IMR-90 (cell line): Measurements from ENCODE around the gene CMTM5. TPM values are rescaled to one million over a fixed set of nuclear protein-coding genes. Genes with fewer than 3 reads are reported as not detected.

ENCODE experiments used
- ATAC-seq: fragments of 200-7000 bp; cut with Tn5 transposase; 2 replicates; pipeline ENCODE4 v1.9.1; 2020; ENCODE audit warnings: low read depth, mild to moderate bottlenecking, moderate library complexity
- BruUV-seq: library from RNA; stranded (reverse); fragments of 400-500 nt; replicated peaks from 2 replicates; lab custom pipeline; 2021; lab: Mats Ljungman, UMichigan
- CTCF ChIA-PET: fragments of 300-600 bp; formaldehyde crosslinking; extraction: SDS; loops from one replicate; lab custom pipeline; 2021; ENCODE audit warnings: antibody characterized with exemption; lab: Yijun Ruan, JAX
- POLR2A ChIA-PET: fragments of 300-600 bp; sonication (Branson Sonifier 250); formaldehyde crosslinking; loops from one replicate; lab custom pipeline; 2022; ENCODE audit warnings: antibody characterized with exemption; ENCODE audit not compliant: unreplicated experiment; lab: Charles Lee
- DNase-seq: peaks from one replicate; pipeline ENCODE4 v3.0.0; 2013
- H2AFZ ChIP-seq: replicated peaks from 2 replicates; pipeline ENCODE3; 2013; ENCODE audit warnings: low read length, mild to moderate bottlenecking; ENCODE audit not compliant: poor library complexity
- H2AK5ac ChIP-seq: 2 replicates; pipeline ENCODE4 v1.6.1; 2013; ENCODE audit warnings: low read depth, low read length, inconsistent platforms
- H2AK9ac ChIP-seq: replicated peaks from 2 replicates; pipeline ENCODE3; 2013; ENCODE audit warnings: mild to moderate bottlenecking, low read depth, low read length, moderate library complexity; ENCODE audit not compliant: poor library complexity
- H2BK120ac ChIP-seq: 2 replicates; pipeline ENCODE4 v1.6.1; 2013; ENCODE audit warnings: low read depth, low read length, inconsistent platforms
- H2BK15ac ChIP-seq: 3 replicates; pipeline ENCODE4 v1.6.1; 2013; ENCODE audit warnings: low read depth, low read length, inconsistent platforms
- H2BK20ac ChIP-seq: 2 replicates; pipeline ENCODE4 v1.6.1; 2013; ENCODE audit warnings: low read depth, mild to moderate bottlenecking, inconsistent platforms, low read length, moderate library complexity
- H2BK5ac ChIP-seq: 2 replicates; pipeline ENCODE4 v1.6.1; 2013; ENCODE audit warnings: mild to moderate bottlenecking, low read depth, low read length, inconsistent platforms; ENCODE audit not compliant: poor library complexity, severe bottlenecking
- H3K14ac ChIP-seq: replicated peaks from 2 replicates; pipeline ENCODE4 v1.6.1; 2013; ENCODE audit warnings: low read depth, low read length, inconsistent platforms
- H3K18ac ChIP-seq: 2 replicates; pipeline ENCODE4 v1.6.1; 2013; ENCODE audit warnings: low read depth, low read length, control low read depth
- H3K23ac ChIP-seq: 2 replicates; pipeline ENCODE4 v1.6.1; 2013; ENCODE audit warnings: low read depth, low read length, inconsistent platforms
- H3K27ac ChIP-seq: 2 replicates; pipeline ENCODE4 v1.5.1; 2013; ENCODE audit warnings: mild to moderate bottlenecking, control low read depth, low read length; ENCODE audit not compliant: insufficient read depth
- H3K27me3 ChIP-seq: 2 replicates; pipeline ENCODE4 v1.6.1; 2013; ENCODE audit warnings: low read length; ENCODE audit not compliant: control insufficient read depth, insufficient read depth
- H3K36me3 ChIP-seq: 2 replicates; pipeline ENCODE4 v1.6.1; 2013; ENCODE audit warnings: low read length, mixed read lengths; ENCODE audit not compliant: control insufficient read depth, insufficient read depth
- H3K4ac ChIP-seq: 2 replicates; pipeline ENCODE4 v1.6.1; 2013; ENCODE audit warnings: low read depth, low read length, inconsistent platforms
- H3K4me1 ChIP-seq: 2 replicates; pipeline ENCODE4 v1.6.1; 2013; ENCODE audit warnings: low read length, mixed read lengths; ENCODE audit not compliant: control insufficient read depth, insufficient read depth
- H3K4me2 ChIP-seq: 2 replicates; pipeline ENCODE4 v1.6.1; 2013; ENCODE audit warnings: low read depth, mild to moderate bottlenecking, control low read depth, low read length, moderate library complexity
- H3K4me3 ChIP-seq: 2 replicates; pipeline ENCODE4 v1.5.1; 2013; ENCODE audit warnings: low read depth, mild to moderate bottlenecking, control low read depth, low read length, moderate library complexity; ENCODE audit not compliant: insufficient read depth
- H3K56ac ChIP-seq: 2 replicates; pipeline ENCODE4 v1.6.1; 2013; ENCODE audit warnings: low read length, inconsistent platforms; ENCODE audit not compliant: insufficient read depth; ENCODE audit errors: extremely low read depth
- H3K79me1 ChIP-seq, 2 experiments: 2 replicates each; pipeline ENCODE4 v1.6.1; 2013; ENCODE audit warnings: low read length in 2 of 2, inconsistent platforms in 1 of 2, low read depth in 1 of 2
- H3K9ac ChIP-seq: 2 replicates; pipeline ENCODE4 v1.6.1; 2013; ENCODE audit warnings: low read depth, low read length, control low read depth
- H3K9me1 ChIP-seq: 2 replicates; pipeline ENCODE4 v1.6.1; 2013; ENCODE audit warnings: low read length, inconsistent platforms; ENCODE audit not compliant: insufficient read depth
- H3K9me3 ChIP-seq: 2 replicates; pipeline ENCODE4 v1.6.1; 2013; ENCODE audit warnings: low read length; ENCODE audit not compliant: control insufficient read depth, insufficient read depth
- H4K20me1 ChIP-seq: 2 replicates; pipeline ENCODE4 v1.6.1; 2013; ENCODE audit warnings: low read length, inconsistent platforms; ENCODE audit not compliant: insufficient read depth
- H4K5ac ChIP-seq: 2 replicates; pipeline ENCODE4 v1.6.1; 2013; ENCODE audit warnings: mild to moderate bottlenecking, low read depth, low read length, control low read depth
- H4K8ac ChIP-seq, 2 experiments: 2 replicates each; pipeline ENCODE4 v1.6.1; 2013; ENCODE audit warnings: low read depth in 2 of 2, low read length in 2 of 2, control low read depth in 1 of 2, inconsistent platforms in 1 of 2
- H4K91ac ChIP-seq: 2 replicates; pipeline ENCODE4 v1.6.1; 2013; ENCODE audit warnings: low read depth, low read length, inconsistent platforms; ENCODE audit not compliant: insufficient read depth
- CHD1 ChIP-seq: IDR thresholded peaks from 2 replicates; pipeline ENCODE4 v1.6.1; 2012; ENCODE audit warnings: low read depth, low read length, improper control_type of control experiment
- FOS ChIP-seq: fragments of 150-350 bp; IDR thresholded peaks from 2 replicates; pipeline ENCODE4 v1.6.1; 2016; ENCODE audit warnings: low read depth, low read length
- MAFK ChIP-seq: IDR thresholded peaks from 2 replicates; pipeline ENCODE4 v1.6.1; 2012; ENCODE audit warnings: low read depth, low read length, improper control_type of control experiment
- MAZ ChIP-seq: IDR thresholded peaks from 2 replicates; pipeline ENCODE4 v1.6.1; 2012; ENCODE audit warnings: low read depth, mild to moderate bottlenecking, low read length, improper control_type of control experiment, moderate library complexity, borderline replicate concordance
- MXI1 ChIP-seq: IDR thresholded peaks from 2 replicates; pipeline ENCODE4 v1.6.1; 2012; ENCODE audit warnings: low read depth, mild to moderate bottlenecking, low read length, moderate library complexity, borderline replicate concordance
- NFE2L2 ChIP-seq: fragments of 150-350 bp; IDR thresholded peaks from 2 replicates; pipeline ENCODE4 v1.6.1; 2016; ENCODE audit warnings: low read depth, mild to moderate bottlenecking, low read length
- RCOR1 ChIP-seq: IDR thresholded peaks from 2 replicates; pipeline ENCODE4 v1.6.1; 2012; ENCODE audit warnings: mild to moderate bottlenecking, low read length, improper control_type of control experiment; ENCODE audit not compliant: insufficient replicate concordance
- RFX5 ChIP-seq: IDR thresholded peaks from 2 replicates; pipeline ENCODE4 v1.8.0; 2012; ENCODE audit warnings: low read depth, mild to moderate bottlenecking, low read length, moderate library complexity
- SMC3 ChIP-seq: fragments of 150-350 bp; IDR thresholded peaks from 2 replicates; pipeline ENCODE4 v1.6.1; 2016; ENCODE audit warnings: low read depth, mild to moderate bottlenecking, antibody characterized with exemption, low read length, moderate library complexity
- WGBS, 2 experiments: methylation state at CpG; one replicate each; pipeline versions ENCODE4 v1.1.5 to v1.1.7; 2013; ENCODE audit warnings: missing lambda C conversion rate in 2 of 2; ENCODE audit not compliant: insufficient read length in 1 of 2; ENCODE audit errors: extremely low coverage in 2 of 2; 5-methylcytosine and 5-hydroxymethylcytosine counted together
- dilution Hi-C: fragments of 300-500 bp; cut with HindIII; formaldehyde crosslinking; loops from one replicate; pipeline ENCODE4 v1.14.3; 2018; ENCODE audit warnings: low sequenced_read_pairs; ENCODE audit not compliant: unreplicated experiment
- in situ Hi-C: fragments of 300-500 bp; cut with MboI; formaldehyde crosslinking; loops from 3 replicates; pipeline ENCODE4 v1.14.3; 2019; ENCODE audit warnings: low sequenced_read_pairs, inconsistent platforms, mixed read lengths
- intact Hi-C: fragments of 100-400 bp; cut with micrococcal nuclease; formaldehyde crosslinking; loops from 2 replicates; pipeline ENCODE4 v1.10.0; 2022
- polyA plus RNA-seq, 3 experiments: library from polyadenylated mRNA; depleted of rRNA; stranded (reverse); fragments of >200 nt; gene quantifications; 2 replicates each; pipeline ENCODE4 v1.2.3, GENCODE V29; 2012; ENCODE audit warnings: low replicate concordance in 1 of 3
- total RNA-seq: library from RNA; depleted of rRNA; stranded (reverse); fragments of >200 nt; gene quantifications from 2 replicates; pipeline ENCODE4 v1.2.3, GENCODE V29; 2012
- TF ChIP-seq, protein P1 (sequence below): fragments of 150-350 bp; IDR thresholded peaks from 2 replicates; pipeline ENCODE4 v1.6.1; 2017; ENCODE audit warnings: mild to moderate bottlenecking, antibody characterized with exemption, low read length, low read depth
- TF ChIP-seq, protein P2 (sequence below): conservative IDR thresholded peaks from 2 replicates; pipeline ENCODE4 v1.5.1; 2012; ENCODE audit warnings: mild to moderate bottlenecking, low read depth, low read length, improper control_type of control experiment

Gene CMTM5
- total and polyA plus RNA-seq, 2 of the 4 experiments (the other 2 are of a cell fraction): 0.07 TPM; not detected in 1

DNA sequence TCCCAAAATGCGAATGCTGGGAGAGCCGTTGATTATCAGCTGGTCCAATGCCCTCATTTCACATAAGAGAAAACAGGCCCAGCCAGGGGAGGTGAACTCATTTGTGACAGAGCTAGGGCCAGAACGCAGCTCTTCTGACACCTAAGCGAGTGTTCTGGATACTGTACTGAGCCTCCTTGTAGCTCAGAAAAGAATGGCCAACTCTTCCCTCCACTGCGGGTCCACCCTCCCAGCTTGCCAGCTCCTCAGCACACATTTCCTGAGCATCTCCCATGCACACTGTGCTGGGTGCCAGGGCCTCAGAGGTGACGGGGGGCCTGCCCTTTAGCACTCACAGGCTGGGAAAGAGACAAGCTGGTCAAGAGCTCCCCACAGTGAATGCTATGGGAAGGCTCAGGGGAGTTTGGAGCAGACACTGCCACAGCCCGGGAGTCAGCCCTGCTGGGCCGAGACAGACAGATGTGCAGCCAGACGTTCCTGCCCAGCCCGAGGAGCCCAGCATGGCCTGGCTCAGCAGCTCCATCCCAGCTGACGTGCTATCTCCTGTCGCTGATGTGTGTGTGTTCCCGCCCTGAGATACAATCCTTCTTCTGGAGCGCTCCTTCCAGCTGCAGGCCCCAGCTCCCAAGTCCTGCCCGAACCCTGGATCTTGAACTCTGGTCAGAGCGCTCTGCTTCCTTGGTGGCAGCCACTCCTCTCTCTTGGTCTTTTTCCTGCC is 3.5 kb downstream of the CMTM5 start:
- no peaks in the 10 kb centered on the region for H3K9me1 ChIP-seq
- H3K27me3 ChIP-seq: peaks cover 42% of the 10 kb centered on the region
- no peak overlapping the region for H3K27ac ChIP-seq
- in situ Hi-C loops (no loop called here), intact Hi-C loops (loop anchor here (1.0 to 2.0 kb wide), 2 partner anchors 52 to 116 kb away; no protein-coding TSS in a partner anchor), dilution Hi-C loops (no loop called here)
- CTCF ChIA-PET: interaction anchor here (0.7 to 1.7 kb wide), 9 partner anchors 11 to 181 kb away, joined by 3 to 12 read pairs (median 4); partner anchors contain the start of gene PABPN1
- H3K4me1 ChIP-seq: no peaks in the 10 kb centered on the region
- H3K56ac ChIP-seq: no peak overlapping the region
- BruUV-seq: no TSS peak
- no peak overlapping the region for H3K4ac ChIP-seq
- no peak overlapping the region for H2BK5ac ChIP-seq
- no peak overlapping the region for H2BK20ac ChIP-seq
- H2AFZ ChIP-seq: no peak overlapping the region
- POLR2A ChIA-PET: interaction anchor here (1.6 kb wide), 1 partner anchor 53 kb away, joined by 5 read pairs; no protein-coding TSS in a partner anchor
- 44% methylated on average over 6 of the region's 16 CpGs; no CpG with 5 or more reads in 1 of the 2 experiments for WGBS, 2 experiments
- H4K91ac ChIP-seq: no peak overlapping the region
- TF ChIP-seq RFX5: no peak
- TF ChIP-seq MAZ: no peak
- no peak for TF ChIP-seq RCOR1
- TF ChIP-seq SMC3: no peak
- TF ChIP-seq NFE2L2: no peak
- TF ChIP-seq FOS: no peak
- TF ChIP-seq MXI1: no peak
- no peak for TF ChIP-seq CHD1
- TF ChIP-seq MAFK: no peak
- TF ChIP-seq, protein P1, sequence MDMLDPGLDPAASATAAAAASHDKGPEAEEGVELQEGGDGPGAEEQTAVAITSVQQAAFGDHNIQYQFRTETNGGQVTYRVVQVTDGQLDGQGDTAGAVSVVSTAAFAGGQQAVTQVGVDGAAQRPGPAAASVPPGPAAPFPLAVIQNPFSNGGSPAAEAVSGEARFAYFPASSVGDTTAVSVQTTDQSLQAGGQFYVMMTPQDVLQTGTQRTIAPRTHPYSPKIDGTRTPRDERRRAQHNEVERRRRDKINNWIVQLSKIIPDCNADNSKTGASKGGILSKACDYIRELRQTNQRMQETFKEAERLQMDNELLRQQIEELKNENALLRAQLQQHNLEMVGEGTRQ: no peak
- TF ChIP-seq, protein P2, sequence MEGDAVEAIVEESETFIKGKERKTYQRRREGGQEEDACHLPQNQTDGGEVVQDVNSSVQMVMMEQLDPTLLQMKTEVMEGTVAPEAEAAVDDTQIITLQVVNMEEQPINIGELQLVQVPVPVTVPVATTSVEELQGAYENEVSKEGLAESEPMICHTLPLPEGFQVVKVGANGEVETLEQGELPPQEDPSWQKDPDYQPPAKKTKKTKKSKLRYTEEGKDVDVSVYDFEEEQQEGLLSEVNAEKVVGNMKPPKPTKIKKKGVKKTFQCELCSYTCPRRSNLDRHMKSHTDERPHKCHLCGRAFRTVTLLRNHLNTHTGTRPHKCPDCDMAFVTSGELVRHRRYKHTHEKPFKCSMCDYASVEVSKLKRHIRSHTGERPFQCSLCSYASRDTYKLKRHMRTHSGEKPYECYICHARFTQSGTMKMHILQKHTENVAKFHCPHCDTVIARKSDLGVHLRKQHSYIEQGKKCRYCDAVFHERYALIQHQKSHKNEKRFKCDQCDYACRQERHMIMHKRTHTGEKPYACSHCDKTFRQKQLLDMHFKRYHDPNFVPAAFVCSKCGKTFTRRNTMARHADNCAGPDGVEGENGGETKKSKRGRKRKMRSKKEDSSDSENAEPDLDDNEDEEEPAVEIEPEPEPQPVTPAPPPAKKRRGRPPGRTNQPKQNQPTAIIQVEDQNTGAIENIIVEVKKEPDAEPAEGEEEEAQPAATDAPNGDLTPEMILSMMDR: no peak
- no peak overlapping the region for H2AK5ac ChIP-seq
- H2BK15ac ChIP-seq: no peak overlapping the region
- H3K79me1 ChIP-seq: no peaks in the 10 kb centered on the region
- H3K4me3 ChIP-seq: no peak overlapping the region
- no peak overlapping the region for H3K14ac ChIP-seq
- H3K18ac ChIP-seq: no peak overlapping the region
- no peak overlapping the region for H2BK120ac ChIP-seq
- no peak overlapping the region for H3K23ac ChIP-seq
- no peak; the same call in 1 of the 2 replicates for ATAC-seq
- no peaks in the 10 kb centered on the region for H3K36me3 ChIP-seq
- H4K20me1 ChIP-seq: no peaks in the 10 kb centered on the region
- no peak overlapping the region for H4K8ac ChIP-seq
- no peaks in the 10 kb centered on the region for H3K9me3 ChIP-seq
- no peak overlapping the region for H3K4me2 ChIP-seq
- H2AK9ac ChIP-seq: no peak overlapping the region
- H3K9ac ChIP-seq: no peak overlapping the region
- H4K5ac ChIP-seq: no peak overlapping the region
- DNase-seq: no peak
